Smooth muscle cell (in vitro differentiated cells): ENCODE results near the gene C5. TPM values are rescaled to one million over a fixed set of nuclear protein-coding genes. Genes with fewer than 3 reads are reported as not detected.

Experiments
- DNase-seq: peaks from one replicate; lab custom pipeline; 2025; ENCODE audit not compliant: unreplicated experiment; lab: John Stamatoyannopoulos, UW
- H2AFZ ChIP-seq: fragments of 200-600 bp; sonication (generic); 2 replicates; pipeline ENCODE4 v1.6.0; 2016; ENCODE audit warnings: antibody characterized with exemption, low read depth, mild to moderate bottlenecking
- H3F3A ChIP-seq: fragments of 200-600 bp; sonication (generic); 2 replicates; pipeline ENCODE4 v1.6.0; 2017; ENCODE audit warnings: antibody characterized with exemption, low read depth
- H3K27ac ChIP-seq: fragments of 200-600 bp; sonication (generic); 2 replicates; pipeline ENCODE4 v1.5.1; 2016; ENCODE audit warnings: low read depth, mild to moderate bottlenecking
- H3K27me3 ChIP-seq: fragments of 200-600 bp; sonication (generic); 2 replicates; pipeline ENCODE4 v1.6.1; 2016; ENCODE audit warnings: low read depth, mild to moderate bottlenecking
- H3K36me3 ChIP-seq: fragments of 200-600 bp; sonication (generic); 2 replicates; pipeline ENCODE4 v1.5.1; 2016; ENCODE audit warnings: low read depth
- H3K4me1 ChIP-seq: fragments of 200-600 bp; sonication (generic); 2 replicates; pipeline ENCODE4 v1.5.1; 2016; ENCODE audit warnings: low read depth
- H3K4me2 ChIP-seq: fragments of 200-600 bp; sonication (generic); 2 replicates; pipeline ENCODE4 v1.6.0; 2016; ENCODE audit warnings: mild to moderate bottlenecking
- H3K4me3 ChIP-seq: fragments of 200-600 bp; sonication (generic); 2 replicates; pipeline ENCODE4 v1.5.1; 2016; ENCODE audit warnings: mild to moderate bottlenecking
- H3K79me2 ChIP-seq: fragments of 200-600 bp; sonication (generic); 2 replicates; pipeline ENCODE4 v1.6.0; 2016; ENCODE audit warnings: low read depth, mild to moderate bottlenecking
- H3K9ac ChIP-seq: fragments of 200-600 bp; sonication (generic); 2 replicates; pipeline ENCODE4 v1.6.0; 2016; ENCODE audit warnings: low read depth
- H3K9me3 ChIP-seq: fragments of 200-600 bp; sonication (generic); replicated peaks from 2 replicates; pipeline ENCODE4 v1.5.1; 2016; ENCODE audit warnings: low read depth
- H4K20me1 ChIP-seq: fragments of 200-600 bp; sonication (generic); 2 replicates; pipeline ENCODE4 v1.6.0; 2016; ENCODE audit warnings: low read depth
- CTCF ChIP-seq: fragments of 200-600 bp; sonication (generic); IDR thresholded peaks from 2 replicates; pipeline ENCODE4 v1.5.1; 2017; ENCODE audit warnings: borderline replicate concordance, mild to moderate bottlenecking, antibody characterized with exemption; ENCODE audit not compliant: insufficient read depth, poor library complexity, severe bottlenecking
- WGBS: methylation state at CpG from one replicate; pipeline ENCODE4 v1.1.7; 2016; ENCODE audit warnings: low lambda C conversion rate; 5-methylcytosine and 5-hydroxymethylcytosine counted together
- polyA plus RNA-seq: library from polyadenylated mRNA; unstranded; fragments of >200 nt; fragmentation: Nextera tagmentation; extraction: Ambion mirVana; gene quantifications from 2 replicates; pipeline ENCODE4 v1.2.1, GENCODE V29; 2016
- total RNA-seq: library from RNA; depleted of rRNA; stranded (reverse); fragments of >200 nt; gene quantifications from 2 replicates; pipeline ENCODE4 v1.2.3, GENCODE V29; 2014

Gene C5
- total and polyA plus RNA-seq, 2 experiments from 2014 or later: 0.57 to 0.76 TPM

- H3K4me1 ChIP-seq: peaks cover 23% of the 10 kb centered on the region
- H3K9ac ChIP-seq: peak overlapping the region; percentile 40
- TF ChIP-seq CTCF: no peak
Measured at GRCh38 chr9:120918931-120919842, 130.9 kb downstream of the C5 start.

GRCh38 chr9:120917929-120918762 is 131.9 kb downstream of the C5 start:
- no peaks in the 10 kb centered on the region for H3K9me3 ChIP-seq
- TF ChIP-seq CTCF: no peak
- 98% methylated on average over 4 of the region's 4 CpGs for WGBS
- H3K4me1 ChIP-seq: peaks cover 23% of the 10 kb centered on the region
- no peak overlapping the region for H3K4me2 ChIP-seq
- H3K27ac ChIP-seq: peak overlapping the region; percentile 83
- no peak overlapping the region for H3K9ac ChIP-seq
- H3K4me3 ChIP-seq: no peak overlapping the region
- no peaks in the 10 kb centered on the region for H3K27me3 ChIP-seq
- H3K79me2 ChIP-seq: no peaks in the 10 kb centered on the region
- H2AFZ ChIP-seq: no peak overlapping the region
- no peak for DNase-seq
- H3K36me3 ChIP-seq: no peaks in the 10 kb centered on the region
- H3F3A ChIP-seq: peaks cover 21% of the 10 kb centered on the region
- H4K20me1 ChIP-seq: no peaks in the 10 kb centered on the region

More at GRCh38 chr9:120918931-120919842, 130.9 kb downstream of the C5 start:
- Histone ChIP-seq H3K36me3 (no peaks in the 10 kb centered on the region), H3K4me2 (peak overlapping the region; percentile 58), H3F3A (peaks cover 21% of the 10 kb centered on the region), H3K9me3 (no peaks in the 10 kb centered on the region), H2AFZ (no peak overlapping the region), H3K27me3 (no peaks in the 10 kb centered on the region), H4K20me1 (no peaks in the 10 kb centered on the region), H3K27ac (peak overlapping the region; percentile 83), H3K4me3 (no peak overlapping the region), H3K79me2 (no peaks in the 10 kb centered on the region)
- DNase-seq: no peak
- 52% methylated on average over 20 of the region's 20 CpGs for WGBS

GRCh38 chr9:120916991-120917880 is 132.8 kb downstream of the C5 start:
- Histone ChIP-seq H3K9ac (no peak overlapping the region), H3K9me3 (no peaks in the 10 kb centered on the region), H3K27ac (no peak overlapping the region), H3K36me3 (no peaks in the 10 kb centered on the region), H3K79me2 (no peaks in the 10 kb centered on the region), H3F3A (peaks cover 21% of the 10 kb centered on the region), H3K27me3 (no peaks in the 10 kb centered on the region), H3K4me2 (no peak overlapping the region), H3K4me1 (peaks cover 19% of the 10 kb centered on the region), H3K4me3 (no peak overlapping the region), H4K20me1 (no peaks in the 10 kb centered on the region), H2AFZ (no peak overlapping the region)
- no peak for TF ChIP-seq CTCF
- WGBS: 90% methylated on average over 8 of the region's 8 CpGs
- DNase-seq: no peak
